ENCODE measurements around the gene MARCHF2.

Gene MARCHF2

GRCh38 chr19:8468761-8469373, 55.8 kb downstream of the MARCHF2 start:
- DNase-seq (ENCODE audit: low read depth, low spot score), result no peak
- POLR2A ChIA-PET, result interaction anchor here (0.7 kb wide), 1 partner anchor 9 kb away, joined by 3 read pairs; no protein-coding TSS in a partner anchor
- CTCF ChIA-PET, result interaction anchor here (1.0 to 4.5 kb wide), 2 partner anchors 38 to 115 kb away, joined by 3 to 27 read pairs; no protein-coding TSS in a partner anchor
- H3K4me3 ChIP-seq (ENCODE audit: low read depth, low read length), result no peak overlapping the region
- TF ChIP-seq, protein P1, sequence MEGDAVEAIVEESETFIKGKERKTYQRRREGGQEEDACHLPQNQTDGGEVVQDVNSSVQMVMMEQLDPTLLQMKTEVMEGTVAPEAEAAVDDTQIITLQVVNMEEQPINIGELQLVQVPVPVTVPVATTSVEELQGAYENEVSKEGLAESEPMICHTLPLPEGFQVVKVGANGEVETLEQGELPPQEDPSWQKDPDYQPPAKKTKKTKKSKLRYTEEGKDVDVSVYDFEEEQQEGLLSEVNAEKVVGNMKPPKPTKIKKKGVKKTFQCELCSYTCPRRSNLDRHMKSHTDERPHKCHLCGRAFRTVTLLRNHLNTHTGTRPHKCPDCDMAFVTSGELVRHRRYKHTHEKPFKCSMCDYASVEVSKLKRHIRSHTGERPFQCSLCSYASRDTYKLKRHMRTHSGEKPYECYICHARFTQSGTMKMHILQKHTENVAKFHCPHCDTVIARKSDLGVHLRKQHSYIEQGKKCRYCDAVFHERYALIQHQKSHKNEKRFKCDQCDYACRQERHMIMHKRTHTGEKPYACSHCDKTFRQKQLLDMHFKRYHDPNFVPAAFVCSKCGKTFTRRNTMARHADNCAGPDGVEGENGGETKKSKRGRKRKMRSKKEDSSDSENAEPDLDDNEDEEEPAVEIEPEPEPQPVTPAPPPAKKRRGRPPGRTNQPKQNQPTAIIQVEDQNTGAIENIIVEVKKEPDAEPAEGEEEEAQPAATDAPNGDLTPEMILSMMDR (IDR thresholded peaks at IDR 0.05; ENCODE audit: insufficient read depth, low read length, missing control alignments), result no peak

DNA sequence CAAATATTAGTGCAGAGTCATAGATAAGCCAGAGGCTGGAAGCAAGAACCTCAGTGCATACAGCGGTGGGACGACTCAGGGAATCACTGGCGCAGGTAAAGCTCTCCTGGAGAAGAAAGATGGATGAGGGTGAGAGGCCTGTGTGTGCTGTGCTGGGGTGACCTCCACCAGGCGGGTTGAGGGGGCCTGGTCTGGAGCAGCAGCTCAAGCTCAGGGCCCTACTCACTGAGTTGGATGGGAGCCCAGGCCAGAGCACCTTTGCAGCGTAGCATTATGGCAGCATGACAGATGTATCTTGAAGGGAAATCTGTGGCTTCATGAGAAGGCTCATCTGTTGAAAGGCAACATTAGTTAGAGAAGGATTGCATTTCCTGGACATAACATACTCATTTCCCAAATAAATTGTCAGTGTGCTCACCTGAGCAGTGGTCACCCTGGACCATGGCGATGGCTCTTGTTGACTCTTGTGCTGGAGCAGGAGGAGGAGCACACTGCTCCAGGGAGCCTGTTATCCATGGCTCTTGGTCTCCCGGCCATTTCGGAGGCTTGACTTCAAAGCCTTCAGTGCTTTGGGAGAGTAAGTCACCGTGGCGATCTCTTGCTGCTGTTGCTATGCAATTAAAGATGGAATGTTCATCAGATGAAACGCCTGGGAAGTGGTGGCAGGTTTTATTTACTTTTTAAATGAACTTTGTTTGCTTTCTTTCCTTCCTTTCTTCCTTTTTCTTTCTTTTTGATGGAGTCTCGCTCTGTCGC, 56.7 kb downstream of the MARCHF2 start:
- no peak overlapping the region for H3K4me3 ChIP-seq (ENCODE audit: low read depth, low read length)
- TF ChIP-seq, protein P1 (IDR thresholded peaks at IDR 0.05; ENCODE audit: insufficient read depth, low read length, missing control alignments), result no peak
- ChIA-PET CTCF (interaction anchor here (1.0 to 4.5 kb wide), 3 partner anchors 12 to 116 kb away, joined by 3 to 27 read pairs (median 4); no protein-coding TSS in a partner anchor), POLR2A (interaction anchor here (0.7 kb wide), 1 partner anchor 10 kb away, joined by 3 read pairs; no protein-coding TSS in a partner anchor)
- no peak for DNase-seq (ENCODE audit: low read depth, low spot score)

GRCh38 chr19:8473648-8474476, 60.8 kb downstream of the MARCHF2 start:
- ChIA-PET POLR2A (no interaction called here), CTCF (interaction anchor here (0.6 to 1.3 kb wide), 3 partner anchors 24 to 120 kb away, joined by 3 to 6 read pairs (median 4); no protein-coding TSS in a partner anchor)
- H3K4me3 ChIP-seq (ENCODE audit: low read depth, low read length), result no peak overlapping the region
- DNase-seq (ENCODE audit: low read depth, low spot score), result no peak
- TF ChIP-seq, protein P1 (IDR thresholded peaks at IDR 0.05; ENCODE audit: insufficient read depth, low read length, missing control alignments), result no peak

DNA sequence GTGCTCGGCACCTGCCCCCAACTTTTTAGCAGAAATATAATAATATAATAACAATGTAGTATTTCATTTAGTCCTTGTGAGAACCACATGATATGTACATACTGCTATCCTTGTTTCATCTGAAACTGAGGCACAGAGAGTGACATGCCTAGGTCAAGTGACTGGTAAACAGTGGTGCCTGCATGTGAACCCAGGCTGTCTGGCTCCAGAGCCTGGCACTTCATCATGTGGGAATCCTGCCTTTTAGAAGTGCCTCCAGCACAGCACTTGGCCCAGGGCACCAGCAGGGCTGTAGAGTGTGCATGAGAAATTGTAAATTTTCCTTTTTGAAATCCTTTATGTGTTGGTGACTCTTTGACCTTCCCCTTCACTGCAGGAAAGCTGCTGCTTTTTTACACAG, 61.9 kb downstream of the MARCHF2 start:
- CTCF ChIA-PET, result interaction anchor here (1.0 kb wide), 1 partner anchor 121 kb away, joined by 4 read pairs; no protein-coding TSS in a partner anchor
- TF ChIP-seq, protein P1 (IDR thresholded peaks at IDR 0.05; ENCODE audit: insufficient read depth, low read length, missing control alignments), result no peak
- POLR2A ChIA-PET, result interaction anchor here (0.6 kb wide), 1 partner anchor 154 kb away, joined by 3 read pairs; the partner anchor contains the start of genes NDUFA7 and RPS28
- no peak for DNase-seq (ENCODE audit: low read depth, low spot score)
- no peak overlapping the region for H3K4me3 ChIP-seq (ENCODE audit: low read depth, low read length)

- POLR2A ChIA-PET, result no interaction called here
- H3K4me3 ChIP-seq (ENCODE audit: low read depth, low read length), result no peak overlapping the region
- TF ChIP-seq, protein P1 (IDR thresholded peaks at IDR 0.05; ENCODE audit: insufficient read depth, low read length, missing control alignments), result no peak
- DNase-seq (ENCODE audit: low read depth, low spot score), result no peak
- CTCF ChIA-PET, result no interaction called here
These were observed 63.4 kb downstream of the MARCHF2 start for GRCh38 chr19:8476524-8476923.

All from AG04449 (cell line).